GM12801 (cell line): ENCODE results near the gene ANP32B.

Experiments
- CTCF ChIP-seq: IDR thresholded peaks from one replicate; pipeline ENCODE4 v1.5.1; 2011; ENCODE audit warnings: control low read depth; ENCODE audit not compliant: insufficient read length; ENCODE audit errors: extremely low read depth

The ANP32B gene

GRCh38 chr9:97941323-97941722 is 41.8 kb upstream of the ANP32B start:
- TF ChIP-seq CTCF: no peak

GRCh38 chr9:97943308-97943855 is 39.8 kb upstream of the ANP32B start:
- no peak for TF ChIP-seq CTCF

GRCh38 chr9:97944612-97945011 is 38.5 kb upstream of the ANP32B start:
- TF ChIP-seq CTCF: no peak

- no peak for TF ChIP-seq CTCF
Observed at GRCh38 chr9:97954550-97954989, 28.6 kb upstream of the ANP32B start.

- TF ChIP-seq CTCF: no peak
Observed at GRCh38 chr9:97956331-97956730, 26.8 kb upstream of the ANP32B start.

GRCh38 chr9:97958812-97959511 is 24.2 kb upstream of the ANP32B start:
- no peak for TF ChIP-seq CTCF

GRCh38 chr9:97959585-97959984 is 23.6 kb upstream of the ANP32B start:
- no peak for TF ChIP-seq CTCF
